Heart right ventricle (tissue), 16 donors: ENCODE results near the gene H6PD. TPM values are rescaled to one million over a fixed set of nuclear protein-coding genes. Genes with fewer than 3 reads are reported as not detected.

Experiments
- ATAC-seq, 8 donors: fragments of 200-7000 bp; cut with Tn5 transposase; one replicate each; pipeline ENCODE4 v1.9.1; 2020; ENCODE audit warnings: mild to moderate bottlenecking in 8 of 8, moderate library complexity in 8 of 8, moderate number of reproducible peaks in 1 of 8
- DNase-seq, 2 donors: peaks; one replicate each; pipeline ENCODE4 v3.0.0-alpha.2; 2020
- H3K27ac ChIP-seq, 10 donors: fragments of 200-600 bp; sonication (generic) in 2 of 10; one replicate each; pipeline versions ENCODE4 v1.5.0 to v1.8.0; 2020 to 2022; ENCODE audit warnings: mild to moderate bottlenecking in 3 of 10
- H3K27me3 ChIP-seq, 7 donors: fragments of 200-600 bp; one replicate each; pipeline ENCODE4 v1.8.0; 2021 to 2022; ENCODE audit warnings: mild to moderate bottlenecking in 2 of 7
- H3K36me3 ChIP-seq, 9 donors: fragments of 200-600 bp; sonication (generic) in 1 of 9; one replicate each; pipeline versions ENCODE4 v1.5.0 to v1.8.0; 2020 to 2022; ENCODE audit warnings: mild to moderate bottlenecking in 2 of 9
- H3K4me1 ChIP-seq, 9 donors: fragments of 200-600 bp; sonication (generic) in 1 of 9; one replicate each; pipeline versions ENCODE4 v1.5.0 to v1.8.0; 2020 to 2022; ENCODE audit warnings: mild to moderate bottlenecking in 4 of 9
- H3K4me3 ChIP-seq, 10 donors: fragments of 200-600 bp; sonication (generic) in 2 of 10; one replicate each; pipeline versions ENCODE4 v1.5.0 to v1.8.0; 2020 to 2022; ENCODE audit warnings: mild to moderate bottlenecking in 7 of 10, moderate library complexity in 2 of 10
- H3K9me3 ChIP-seq, 11 donors: fragments of 200-600 bp in 10 of 11; sonication (generic) in 2 of 11; one replicate each; pipeline versions ENCODE4 v1.5.0 to v1.8.0; 2013 to 2022; ENCODE audit warnings: mild to moderate bottlenecking in 2 of 11, control low read depth in 1 of 11, moderate library complexity in 1 of 11
- WGBS, 2 donors: extraction: QIAGEN DNeasy Blood & Tissue Kit; methylation state at CpG; one replicate each; pipeline ENCODE4 v1.1.7; 2013; ENCODE audit warnings: inconsistent platforms in 1 of 2; 5-methylcytosine and 5-hydroxymethylcytosine counted together
- intact Hi-C, 10 donors: fragments of 100-400 bp; cut with DNase I; formaldehyde crosslinking; loops; one replicate each; pipeline versions ENCODE4 v1.11.1 to v1.14.2; 2022
- polyA plus RNA-seq, 2 donors: library from polyadenylated mRNA; stranded (reverse); fragments of 200-250 nt; gene quantifications; one replicate each; pipeline ENCODE4 v1.2.3, GENCODE V29; 2013
- total RNA-seq, 10 donors: library from RNA; stranded (reverse); fragmentation: NEBNext Ultra II Directional in 3 of 10; extraction: Animal tissue kit (Norgen Biotek cat#: 25700) in 3 of 10; gene quantifications; one replicate each; pipeline versions ENCODE4 v1.2.1 to v1.2.4, GENCODE V29; 2021 to 2023
- TF ChIP-seq, protein P1 (sequence below), 9 donors: fragments of 200-600 bp; sonication (generic) in 2 of 9; IDR thresholded peaks; one replicate each; pipeline versions ENCODE4 v1.5.0 to v1.8.0; 2021 to 2022; ENCODE audit warnings: antibody characterized with exemption in 9 of 9, mild to moderate bottlenecking in 5 of 9, moderate library complexity in 1 of 9
- donor health status: Arrhythmogenic right ventricular cardiomyopathy.
- donor health status: ischemic (EF 13 %, LVEDD 7.1; RV severe dilation, severe dysfunction).
- donor health status: healthy with polysubstance abuse.
- donor health status: DM: no; HTN: yes; CAD: no.
- donor health status: DM: no; HTN: no; CAD: no.
- donor health status: ischemic (EF 25% LVEDD 6.9; RV normal size, moderate dysfunction).
- donor health status: ischemic (EF 25% LVEDD 5.7; RV mildly dilated, moderate dysfunction).
- donor health status: healthy.
- donor health status: DM: yes; HTN: yes; CAD: no.
- donor health status: Ischemic cardiomyopathy.
- donor health status: ischemic (EF 35%, LVEDD 5.7; RV mildly dilated, moderate dysfunction).
- donor health status: nonischemic (EF 11% LVEDD 7.7; RV severe dilation, severe dysfunction).
- donor health status: DM: yes; HTN: yes; CAD: no.
- donor health status: PGD.
- donor health status: ischemic (EF 29% LVEDD 5.4; RV normal size, mild dysfunction).
- donor health status: nonischemic (EF 23%, LVEDD 6.1; RV moderate dilation, normal function).

The H6PD gene
- total and polyA plus RNA-seq, 12 donors = 5.7 to 45.0 (median 28.4) TPM

GRCh38 chr1:9190234-9190633 lies 44.3 kb upstream of the H6PD start:
- H3K27ac ChIP-seq = no peak overlapping the region
- WGBS, 2 donors = 96% methylated on average over 5 of the region's 5 CpGs
- H3K36me3 ChIP-seq = no peaks in the 10 kb centered on the region
- H3K9me3 ChIP-seq = no peaks in the 10 kb centered on the region
- no peak overlapping the region for H3K4me3 ChIP-seq
- no peak for DNase-seq
- intact Hi-C loops = loop anchor here in 2 of 10 donors (10.0 kb wide), 3 partner anchors 175 to 275 kb away; no protein-coding TSS in a partner anchor
- no peak for ATAC-seq
- TF ChIP-seq, protein P1, sequence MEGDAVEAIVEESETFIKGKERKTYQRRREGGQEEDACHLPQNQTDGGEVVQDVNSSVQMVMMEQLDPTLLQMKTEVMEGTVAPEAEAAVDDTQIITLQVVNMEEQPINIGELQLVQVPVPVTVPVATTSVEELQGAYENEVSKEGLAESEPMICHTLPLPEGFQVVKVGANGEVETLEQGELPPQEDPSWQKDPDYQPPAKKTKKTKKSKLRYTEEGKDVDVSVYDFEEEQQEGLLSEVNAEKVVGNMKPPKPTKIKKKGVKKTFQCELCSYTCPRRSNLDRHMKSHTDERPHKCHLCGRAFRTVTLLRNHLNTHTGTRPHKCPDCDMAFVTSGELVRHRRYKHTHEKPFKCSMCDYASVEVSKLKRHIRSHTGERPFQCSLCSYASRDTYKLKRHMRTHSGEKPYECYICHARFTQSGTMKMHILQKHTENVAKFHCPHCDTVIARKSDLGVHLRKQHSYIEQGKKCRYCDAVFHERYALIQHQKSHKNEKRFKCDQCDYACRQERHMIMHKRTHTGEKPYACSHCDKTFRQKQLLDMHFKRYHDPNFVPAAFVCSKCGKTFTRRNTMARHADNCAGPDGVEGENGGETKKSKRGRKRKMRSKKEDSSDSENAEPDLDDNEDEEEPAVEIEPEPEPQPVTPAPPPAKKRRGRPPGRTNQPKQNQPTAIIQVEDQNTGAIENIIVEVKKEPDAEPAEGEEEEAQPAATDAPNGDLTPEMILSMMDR (IDR thresholded peaks at IDR 0.05) = no peak
- H3K27me3 ChIP-seq = no peaks in the 10 kb centered on the region
- peaks cover 0 to 11% (median 5%) of the 10 kb centered on the region in 9 donors for H3K4me1 ChIP-seq

DNA sequence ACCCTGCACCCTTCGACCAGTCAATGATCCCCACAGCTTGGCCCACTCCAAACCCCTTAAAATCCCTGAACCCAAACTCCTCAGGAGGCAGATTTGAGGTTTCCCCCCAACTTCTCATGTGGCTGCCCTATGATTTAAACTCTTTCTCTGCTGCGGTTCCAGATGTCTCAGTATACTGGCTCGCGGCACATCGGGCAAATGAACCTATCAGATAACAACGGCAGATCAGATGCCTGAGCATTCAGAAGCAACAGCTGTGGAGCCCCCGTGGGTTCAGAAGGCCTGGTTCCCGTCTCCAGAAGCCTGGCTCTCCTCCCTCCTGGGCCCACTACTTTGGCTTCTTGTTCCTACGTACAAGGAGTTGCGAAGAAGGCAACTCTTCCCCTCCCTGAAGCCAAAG lies 43.3 kb upstream of the H6PD start:
- intact Hi-C loops = loop anchor here in 2 of 10 donors (10.0 kb wide), 3 partner anchors 176 to 276 kb away; no protein-coding TSS in a partner anchor
- Histone ChIP-seq H3K4me1 (peaks cover 0 to 21% (median 12%) of the 10 kb centered on the region in 9 donors), H3K9me3 (no peaks in the 10 kb centered on the region), H3K36me3 (no peaks in the 10 kb centered on the region), H3K27ac (no peak overlapping the region), H3K4me3 (no peak overlapping the region), H3K27me3 (no peaks in the 10 kb centered on the region)
- DNase-seq (no peak), ATAC-seq (no peak)
- TF ChIP-seq, protein P1 (IDR thresholded peaks at IDR 0.05) = no peak
- WGBS, 2 donors = 90 to 94% methylated on average over 10 of the region's 10 CpGs

DNA sequence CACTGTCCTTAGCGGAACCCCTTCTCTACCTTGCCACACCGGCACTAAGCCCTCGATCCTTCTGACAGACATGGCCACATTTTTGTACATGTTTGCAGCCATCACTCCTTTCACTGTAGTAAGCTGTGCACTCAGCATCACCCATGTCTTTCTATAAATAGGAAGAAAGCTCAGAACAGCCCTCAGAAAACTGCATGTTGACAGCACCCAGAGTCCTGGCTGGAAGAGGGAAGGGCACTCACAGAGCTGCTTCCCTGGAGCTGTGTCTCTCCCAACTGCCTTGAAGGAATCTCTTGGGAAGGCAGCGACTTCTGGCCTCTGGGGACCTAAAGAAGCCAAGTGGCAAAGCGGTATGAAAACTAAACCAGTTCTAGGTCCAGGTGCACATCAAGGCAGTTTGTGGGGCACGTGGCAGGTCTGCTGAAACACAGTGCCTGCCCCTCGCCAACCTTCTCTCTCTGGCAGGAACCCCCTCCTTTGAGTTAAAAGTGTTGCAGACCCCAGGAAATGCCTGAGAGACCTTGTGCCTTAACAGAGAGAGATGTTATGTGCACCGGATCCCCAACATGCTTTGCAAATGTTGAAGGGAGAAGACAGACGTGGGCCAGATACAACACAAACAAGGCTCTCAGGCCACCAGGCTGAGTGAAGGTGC lies 41.9 kb upstream of the H6PD start:
- Histone ChIP-seq H3K27me3 (peaks cover 0 to 5% (median 0%) of the 10 kb centered on the region in 7 donors), H3K9me3 (no peaks in the 10 kb centered on the region), H3K27ac (no peak overlapping the region), H3K4me1 (peaks cover 0 to 34% (median 24%) of the 10 kb centered on the region in 9 donors), H3K4me3 (no peak overlapping the region), H3K36me3 (no peaks in the 10 kb centered on the region)
- ATAC-seq (peak in 4 of 8 donors; percentile 29 to 52 (median 46)), DNase-seq (no peak)
- intact Hi-C loops = loop anchor here in 2 of 10 donors (10.0 kb wide), 3 partner anchors 178 to 278 kb away; no protein-coding TSS in a partner anchor
- TF ChIP-seq, protein P1 (IDR thresholded peaks at IDR 0.05) = no peak
- WGBS, 2 donors = 71 to 78% methylated on average over 9 of the region's 9 CpGs

DNA sequence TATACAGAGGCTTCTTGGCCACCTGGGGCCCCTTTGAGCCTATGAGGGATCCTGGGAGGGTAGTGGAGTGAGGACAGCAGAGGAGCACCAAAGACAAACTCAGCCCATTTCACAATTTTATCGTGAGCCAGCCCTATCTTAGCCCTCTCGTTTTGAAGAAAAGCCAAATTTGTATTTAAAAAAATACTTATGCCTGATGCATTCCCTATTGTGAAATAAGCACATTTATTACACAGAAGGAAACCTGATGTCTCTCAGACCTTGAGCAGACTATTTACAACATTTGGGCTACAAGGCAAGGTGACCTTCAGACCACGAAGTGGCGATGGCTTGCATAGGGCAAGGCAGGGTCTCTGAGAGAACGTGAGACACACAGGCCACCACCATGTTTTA lies 41.3 kb upstream of the H6PD start:
- H3K4me1 ChIP-seq = peaks cover 3 to 39% (median 27%) of the 10 kb centered on the region in 9 donors
- no peak overlapping the region for H3K27ac ChIP-seq
- no peaks in the 10 kb centered on the region for H3K9me3 ChIP-seq
- TF ChIP-seq, protein P1 (IDR thresholded peaks at IDR 0.05) = no peak
- peak in 1 of 8 donors; percentile 13 for ATAC-seq
- H3K4me3 ChIP-seq = no peak overlapping the region
- DNase-seq = no peak
- intact Hi-C loops = loop anchor here in 2 of 10 donors (10.0 kb wide), 3 partner anchors 178 to 278 kb away; no protein-coding TSS in a partner anchor
- peaks cover 0 to 10% (median 5%) of the 10 kb centered on the region in 7 donors for H3K27me3 ChIP-seq
- H3K36me3 ChIP-seq = no peaks in the 10 kb centered on the region
- 70 to 73% methylated on average over 5 of the region's 5 CpGs for WGBS, 2 donors
